H54 (cell line): ENCODE measurements around the gene SLC2A14.

Experiments used
- DNase-seq: peaks from one replicate; pipeline ENCODE4 v3.0.0; 2011; ENCODE audit warnings: low spot score, mixed read lengths; ENCODE audit not compliant: insufficient read length
- FAIRE-seq: peaks from 3 replicates; lab custom pipeline; 2011; peaks lifted over from hg19 to GRCh38; lab: Jason Lieb, UNC
- POLR2A ChIP-seq: IDR thresholded peaks from 2 replicates; pipeline ENCODE4 v1.6.1; 2011; ENCODE audit warnings: low read depth, mild to moderate bottlenecking, low read length

Gene SLC2A14

GRCh38 chr12:7782055-7782454 lies 90.7 kb downstream of the SLC2A14 start:
- DNase-seq (no peak), FAIRE-seq (no peak)
- TF ChIP-seq POLR2A: no peak

GRCh38 chr12:7781274-7781673 lies 91.4 kb downstream of the SLC2A14 start:
- FAIRE-seq (no peak), DNase-seq (no peak)
- TF ChIP-seq POLR2A: no peak

- FAIRE-seq (no peak), DNase-seq (no peak)
- TF ChIP-seq POLR2A: no peak
Measured at GRCh38 chr12:7769999-7770398, 102.7 kb downstream of the SLC2A14 start.
